HG03457 (cell line): ENCODE data around the gene DHRSX.
"Not testable (repeated sequence)": the region's sequence is repeated elsewhere in the genome, so short reads cannot be mapped to it uniquely, and the experiment has no call there.

Experiments
- ATAC-seq: cut with Tn5 transposase; IDR thresholded peaks from one replicate; pipeline ENCODE4 v1.9.1; 2021; ENCODE audit warnings: moderate number of reproducible peaks; ENCODE audit not compliant: unreplicated experiment

The DHRSX gene

DNA sequence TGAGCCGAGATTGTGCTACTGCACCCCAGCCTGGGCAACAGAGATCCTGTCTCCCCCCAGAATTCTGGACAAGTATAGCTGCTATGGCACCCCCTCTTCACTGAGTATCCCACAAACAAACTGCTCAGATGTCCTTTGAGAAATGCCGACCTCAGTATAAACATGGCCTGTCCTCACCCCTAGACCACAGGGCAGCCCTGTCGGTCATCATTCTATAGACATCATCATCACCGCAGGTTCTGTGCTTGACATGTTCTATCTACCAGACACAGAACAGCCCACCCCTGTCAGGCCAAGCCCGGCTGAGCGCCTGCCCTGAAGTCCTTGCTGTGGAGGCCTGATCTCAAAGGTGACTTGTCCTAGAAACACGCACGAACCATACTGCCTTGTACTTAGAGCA lies 232.9 kb downstream of the DHRSX start:
- no peak for ATAC-seq

DNA sequence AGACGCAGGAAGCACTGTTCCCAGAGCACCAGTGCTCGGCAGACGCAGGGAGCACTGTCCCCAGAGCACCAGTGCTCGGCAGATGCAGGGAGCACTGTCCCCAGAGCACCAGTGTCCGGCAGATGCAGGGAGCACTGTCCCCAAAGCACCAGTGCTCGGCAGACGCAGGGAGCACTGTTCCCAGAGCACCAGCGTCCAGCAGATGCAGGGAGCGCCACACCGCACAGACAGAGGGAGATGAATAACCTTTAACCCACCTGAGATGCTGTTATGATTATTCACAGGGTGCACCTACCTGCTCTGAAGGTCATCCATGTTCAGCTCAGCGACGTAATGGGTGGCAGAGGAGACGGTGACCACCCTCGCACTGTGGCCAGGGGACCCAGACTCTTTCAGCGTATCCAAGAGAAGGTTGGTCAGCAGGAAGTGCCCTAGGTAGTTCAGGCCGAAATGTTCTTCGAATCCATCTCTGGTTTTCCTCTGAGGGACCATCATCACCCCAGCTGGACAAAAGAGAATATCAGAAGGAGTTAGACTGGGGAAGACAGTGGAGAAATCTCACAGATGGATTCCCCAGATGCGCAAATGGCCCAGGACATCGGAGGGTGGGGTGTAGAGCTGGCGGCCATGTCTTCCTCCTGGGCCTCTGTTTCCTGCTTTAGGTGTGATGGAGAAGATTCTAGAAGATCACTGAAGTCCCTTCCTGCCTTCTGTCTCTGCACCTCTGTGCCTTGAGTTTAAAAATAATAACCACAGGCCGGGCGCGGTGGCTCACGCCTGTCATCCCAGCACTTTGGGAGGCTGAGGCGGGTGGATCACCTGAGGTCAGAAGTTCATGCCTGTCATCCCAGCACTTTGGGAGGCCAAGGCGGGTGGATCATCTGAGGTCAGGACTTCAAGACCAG lies 234.1 kb downstream of the DHRSX start:
- ATAC-seq, result no peak

DNA sequence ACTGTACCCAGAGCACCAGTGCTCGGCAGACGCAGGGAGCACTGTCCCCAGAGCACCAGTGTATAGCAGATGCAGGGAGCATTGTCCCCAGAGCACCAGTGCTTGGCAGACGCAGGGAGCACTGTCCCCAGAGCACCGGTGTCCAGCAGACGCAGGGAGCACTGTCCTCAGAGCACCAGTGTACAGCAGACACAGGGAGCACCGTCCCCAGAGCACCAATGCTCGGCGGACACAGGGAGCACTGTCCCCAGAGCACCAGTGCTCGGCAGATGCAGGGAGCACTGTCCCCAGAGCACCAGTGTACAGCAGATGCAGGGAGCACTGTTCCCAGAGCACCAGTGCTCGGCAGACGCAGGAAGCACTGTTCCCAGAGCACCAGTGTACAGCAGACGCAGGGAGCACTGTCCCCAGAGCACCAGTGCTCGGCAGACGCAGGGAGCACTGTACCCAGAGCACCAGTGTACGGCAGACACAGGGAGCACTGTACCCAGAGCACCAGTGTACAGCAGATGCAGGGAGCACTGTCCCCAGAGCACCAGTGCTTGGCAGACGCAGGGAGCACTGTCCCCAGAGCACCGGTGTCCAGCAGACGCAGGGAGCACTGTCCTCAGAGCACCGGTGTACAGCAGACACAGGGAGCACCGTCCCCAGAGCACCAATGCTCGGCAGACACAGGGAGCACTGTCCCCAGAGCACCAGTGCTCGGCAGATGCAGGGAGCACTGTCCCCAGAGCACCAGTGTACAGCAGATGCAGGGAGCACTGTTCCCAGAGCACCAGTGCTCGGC lies 234.9 kb downstream of the DHRSX start:
- not testable (repeated sequence) for ATAC-seq

DNA sequence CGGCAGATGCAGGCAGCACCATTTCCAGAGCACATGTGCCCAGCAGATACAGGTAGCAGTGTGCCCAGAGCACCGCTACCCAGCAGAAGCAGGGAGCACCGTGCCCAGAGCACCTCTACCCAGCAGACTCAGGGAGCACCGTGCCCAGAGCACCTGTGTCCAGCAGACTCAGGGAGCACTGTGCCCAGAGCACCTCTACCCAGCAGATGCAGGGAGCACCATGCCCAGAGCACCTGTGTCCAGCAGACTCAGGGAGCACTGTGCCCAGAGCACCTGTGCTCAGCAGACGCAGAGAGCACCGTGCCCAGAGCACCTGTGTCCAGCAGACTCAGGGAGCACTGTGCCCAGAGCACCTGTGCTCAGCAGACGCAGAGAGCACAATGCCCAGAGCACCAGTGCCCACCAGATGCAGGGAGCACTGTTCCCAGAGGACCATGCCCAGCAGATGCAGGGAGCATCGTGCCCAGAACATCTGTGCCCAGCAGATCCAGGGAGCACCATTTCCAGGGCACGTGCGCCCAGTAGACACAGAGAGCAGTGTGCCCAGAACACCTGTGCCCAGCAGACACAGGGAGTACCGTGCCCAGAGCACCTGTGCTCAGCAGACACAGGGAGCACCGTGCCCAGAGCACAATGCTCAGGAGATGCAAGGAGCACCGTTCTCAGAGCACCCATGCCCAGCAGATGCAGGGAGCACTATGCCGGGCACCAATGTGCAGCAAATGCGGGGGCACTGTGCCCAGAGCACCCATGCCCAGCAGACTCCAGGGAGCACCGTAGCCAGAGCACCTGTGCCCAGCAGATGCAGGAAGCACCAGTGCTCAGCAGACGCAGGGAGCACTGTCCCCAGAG lies 236.4 kb downstream of the DHRSX start:
- ATAC-seq, result no peak

DNA sequence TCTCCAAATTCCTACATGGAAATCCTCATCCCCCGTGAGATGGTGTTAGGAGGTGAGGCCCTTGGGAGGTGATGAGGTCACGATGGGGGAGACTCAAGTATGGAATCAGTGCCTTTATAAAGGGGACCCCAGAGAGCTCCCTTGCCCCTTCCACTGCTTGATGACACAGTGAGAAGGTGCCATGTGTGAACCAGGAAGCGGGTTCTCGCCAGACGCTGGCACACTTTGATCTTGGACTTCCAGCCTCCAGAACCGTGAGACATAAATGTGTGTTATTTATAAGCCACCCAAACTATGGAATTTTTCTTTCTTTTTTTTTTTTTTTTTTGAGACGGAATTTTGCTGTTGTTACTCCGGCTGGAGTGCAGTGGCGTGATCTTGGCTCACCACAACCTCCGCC lies 237.6 kb downstream of the DHRSX start:
- no peak for ATAC-seq

DNA sequence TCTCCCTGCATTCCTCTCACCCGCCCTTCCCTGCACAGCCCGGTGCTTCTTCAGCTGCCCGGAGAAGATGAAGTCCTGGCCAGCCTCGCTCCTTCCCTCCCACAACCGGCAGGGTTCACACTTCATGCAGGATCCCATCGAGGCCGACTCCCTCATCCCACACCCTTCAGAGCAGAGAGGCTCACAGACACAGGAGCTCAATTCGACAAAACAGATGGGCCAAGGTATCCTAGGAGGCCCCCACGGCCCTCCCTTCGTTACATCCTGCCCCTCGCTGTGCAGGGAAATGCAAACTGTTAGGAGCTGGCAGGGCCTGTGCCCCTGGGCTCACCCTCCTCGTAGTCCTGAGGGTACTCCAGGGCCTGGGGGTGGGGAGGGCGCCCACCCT lies 238.1 kb downstream of the DHRSX start:
- no peak for ATAC-seq

DNA sequence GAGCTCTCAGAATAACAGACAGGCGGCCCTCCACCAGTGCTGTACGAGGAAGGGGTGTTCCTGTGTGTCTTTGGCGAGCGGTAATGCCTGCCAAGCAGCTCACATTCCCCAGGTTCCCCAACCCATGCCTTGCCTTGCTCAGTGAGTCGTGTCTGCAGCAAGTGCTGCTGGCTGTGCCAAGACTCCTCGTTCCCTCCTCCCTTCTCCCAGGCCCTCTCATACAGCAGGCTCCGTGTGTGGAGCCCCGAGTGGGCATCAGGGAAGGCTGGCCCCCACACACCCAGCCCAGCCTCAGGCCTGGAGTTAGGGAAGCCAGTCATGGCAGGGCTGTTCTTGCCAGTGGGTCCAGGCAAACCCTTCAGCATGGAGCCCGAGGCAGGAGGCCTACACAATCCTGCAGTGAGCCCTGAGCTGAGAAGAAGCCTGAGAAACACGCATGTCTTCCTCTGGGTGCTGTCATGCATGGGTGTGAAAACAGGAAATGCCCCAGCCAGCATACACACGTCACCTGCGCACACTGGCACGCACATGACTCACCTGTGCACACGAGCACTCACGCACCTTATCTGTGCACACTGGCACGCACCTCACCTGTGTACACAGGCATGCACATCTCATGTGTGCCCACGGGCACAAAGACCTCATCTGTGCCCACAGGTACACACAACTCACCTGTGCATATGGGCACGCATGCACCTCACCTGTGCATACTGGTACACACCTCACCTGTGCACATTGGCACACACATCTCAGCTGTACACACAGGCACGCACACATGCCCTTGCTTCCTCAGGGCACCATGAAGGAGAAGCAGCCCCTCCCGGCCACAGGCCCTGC lies 238.7 kb downstream of the DHRSX start:
- no peak for ATAC-seq

DNA sequence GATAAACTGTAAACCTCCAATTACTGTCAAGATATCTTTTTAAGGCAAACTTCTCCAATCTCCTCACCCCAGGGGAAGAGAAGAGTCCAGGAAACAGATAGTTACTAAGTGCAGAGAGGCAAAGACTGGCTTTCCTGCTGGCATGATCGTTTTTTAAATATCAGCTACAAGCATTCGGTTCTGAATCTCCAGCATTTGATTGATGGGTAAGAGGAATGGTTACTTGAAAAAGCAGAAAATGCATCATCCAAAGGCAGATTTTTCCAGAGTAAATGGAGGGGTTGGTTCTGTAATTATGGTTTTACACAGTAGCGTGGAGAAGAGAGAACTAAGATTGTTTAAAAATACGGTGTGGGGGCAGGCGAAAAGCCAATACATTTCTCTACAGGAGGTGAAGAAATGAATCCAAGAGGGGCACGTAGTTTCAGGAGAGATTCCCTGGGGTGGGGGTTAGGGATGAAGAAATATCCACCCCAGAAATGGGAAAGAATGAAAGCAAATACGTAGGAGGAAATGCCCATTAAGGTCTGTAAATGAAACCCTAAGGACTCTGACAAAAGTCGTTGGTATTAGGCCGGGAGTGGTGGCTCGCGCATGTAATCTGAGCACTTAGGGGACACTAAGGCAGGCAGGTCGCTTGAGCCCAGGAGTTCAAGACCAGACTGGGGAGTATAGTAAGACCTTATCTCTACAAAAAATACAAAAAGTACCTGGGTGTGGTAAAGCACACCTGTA lies 248.3 kb downstream of the DHRSX start:
- no peak for ATAC-seq

DNA sequence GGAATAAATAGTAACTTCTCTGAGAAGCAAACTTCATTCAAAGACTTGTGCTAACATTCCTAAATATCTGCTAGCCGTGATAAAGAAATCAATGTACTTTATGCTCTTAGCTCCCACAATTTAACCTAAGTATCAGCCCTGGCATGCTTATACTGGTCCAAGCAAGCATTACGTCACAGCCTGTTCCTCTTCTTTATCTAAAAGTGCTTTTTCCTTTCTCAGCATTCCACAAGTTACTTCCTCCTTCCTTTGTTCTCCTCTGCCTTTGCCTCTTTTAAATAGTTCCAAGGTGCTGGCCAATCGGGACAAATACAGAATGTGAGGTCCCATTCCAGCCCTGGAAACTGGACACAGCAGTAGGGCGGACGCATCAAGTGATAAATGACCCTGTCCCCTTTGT lies 249.6 kb downstream of the DHRSX start:
- ATAC-seq, result no peak

DNA sequence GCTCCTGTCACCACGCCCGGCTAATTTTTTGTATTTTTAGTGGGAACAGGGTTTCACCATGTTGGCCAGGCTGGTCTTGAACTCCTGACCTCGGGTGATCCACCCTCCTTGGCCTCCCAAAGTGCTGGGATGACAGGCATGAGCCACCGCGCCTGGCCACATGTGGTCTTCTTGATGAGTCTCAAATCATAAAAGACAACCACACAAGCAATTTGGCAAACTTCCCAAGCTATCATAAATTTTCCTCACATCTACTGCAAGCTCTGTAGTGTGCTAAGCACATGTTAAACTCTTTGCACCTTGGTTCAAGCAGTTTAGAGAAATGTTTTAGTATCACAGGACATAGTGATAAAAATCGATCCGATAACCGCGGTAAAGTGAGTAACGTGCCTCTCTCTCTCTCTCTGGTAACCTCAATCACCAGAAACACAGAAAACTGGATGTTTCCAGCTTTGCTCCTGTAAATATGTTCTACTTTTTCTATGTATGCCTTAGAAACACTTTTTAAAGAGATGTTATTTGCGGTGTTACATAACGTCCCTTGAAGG lies 256.8 kb downstream of the DHRSX start:
- ATAC-seq, result no peak

DNA sequence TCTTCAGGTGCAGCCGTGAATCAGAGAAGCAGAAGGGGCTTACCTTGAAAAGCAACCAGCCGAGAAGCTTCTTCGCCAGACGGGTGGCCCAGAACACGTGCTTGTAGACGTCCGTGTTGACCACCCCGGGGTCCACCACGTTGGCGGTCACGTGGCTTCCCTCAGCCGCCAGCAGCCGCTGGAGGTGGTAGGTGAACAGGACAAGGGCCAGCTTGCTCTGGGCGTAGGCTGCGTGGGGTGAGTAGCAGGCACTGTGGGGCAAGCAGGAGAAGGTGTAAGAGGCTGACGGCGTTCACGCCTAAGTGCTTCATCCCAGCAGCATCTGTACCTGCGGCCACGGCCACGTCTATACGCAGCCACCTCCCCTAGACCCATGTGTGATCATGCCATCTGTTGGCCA lies 257.8 kb downstream of the DHRSX start:
- ATAC-seq, result no peak

DNA sequence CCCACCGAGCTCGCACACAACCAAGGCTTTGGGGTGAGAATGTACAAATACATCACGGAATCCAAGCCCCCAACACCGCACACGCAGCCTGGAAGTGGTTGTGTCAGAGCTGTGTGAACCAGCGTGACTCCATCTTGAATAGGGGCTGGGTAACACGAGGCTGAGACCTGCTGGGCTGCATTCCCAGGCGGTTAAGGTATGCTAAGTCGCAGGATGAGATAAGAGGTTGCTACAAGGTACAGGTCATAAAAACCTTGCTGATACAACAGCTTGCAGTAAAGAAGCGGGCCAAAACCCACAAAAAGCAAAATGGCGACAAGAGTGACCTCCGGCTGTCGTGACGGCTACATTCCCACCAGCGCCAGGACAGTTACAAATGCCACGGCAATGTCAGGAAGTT lies 258.4 kb downstream of the DHRSX start:
- no peak for ATAC-seq

DNA sequence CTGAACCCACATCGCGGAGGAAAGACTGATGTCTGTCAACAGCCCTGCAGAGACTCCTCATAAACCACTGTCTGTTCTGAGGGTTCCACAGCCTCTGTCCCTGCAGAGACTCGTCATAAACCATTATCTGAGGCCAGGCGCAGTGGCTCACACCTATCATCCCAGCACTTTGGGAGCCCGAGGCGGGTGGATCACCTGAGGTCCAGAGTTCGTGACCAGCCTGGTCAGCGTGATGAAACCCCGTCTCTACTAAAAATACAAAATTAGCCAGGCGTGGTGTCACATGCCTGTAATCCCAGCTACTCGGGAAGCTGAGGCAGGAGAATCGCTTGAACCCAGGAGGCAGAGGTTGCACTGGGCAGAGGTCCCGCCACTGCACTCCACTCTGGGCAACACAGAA lies 259.3 kb downstream of the DHRSX start:
- not testable (repeated sequence) for ATAC-seq

DNA sequence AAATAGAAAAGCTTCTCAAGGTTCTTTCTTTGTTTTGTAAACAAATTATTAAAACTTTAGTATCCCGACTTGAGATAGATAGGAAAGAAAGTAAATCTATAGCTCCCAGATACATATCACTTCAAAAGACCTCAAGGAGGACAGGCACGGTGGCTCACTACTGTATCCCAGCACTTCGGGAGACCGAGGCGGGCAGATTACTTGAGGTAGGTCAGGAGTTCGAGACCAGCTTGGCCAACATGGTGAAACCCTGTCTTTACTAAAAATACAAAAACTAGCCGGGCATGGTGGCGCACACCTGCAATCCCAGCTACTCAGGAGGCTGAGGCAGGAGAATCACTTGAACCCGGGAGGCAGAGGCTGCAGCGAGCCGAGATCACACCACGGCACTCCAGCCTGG lies 260.0 kb downstream of the DHRSX start:
- ATAC-seq, result not testable (repeated sequence)

DNA sequence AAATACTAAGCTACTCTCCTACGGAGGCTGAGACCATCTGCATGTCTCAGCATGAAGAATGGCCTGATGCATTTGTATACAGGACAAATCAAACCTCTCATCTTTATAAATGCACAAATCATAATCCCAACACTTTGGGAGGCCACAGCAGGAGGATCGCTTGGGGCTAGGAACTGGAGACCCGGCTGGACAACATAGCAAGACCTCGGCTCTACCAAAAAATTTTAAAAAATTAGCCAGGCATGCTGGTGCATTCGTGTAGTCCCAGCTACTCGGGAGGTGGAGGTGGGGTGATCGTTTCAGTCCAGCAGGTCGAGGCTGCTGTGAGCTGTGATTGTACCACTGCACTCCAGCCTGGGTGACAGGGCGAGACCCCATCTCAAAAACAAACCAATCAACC lies 262.8 kb downstream of the DHRSX start:
- no peak for ATAC-seq

DNA sequence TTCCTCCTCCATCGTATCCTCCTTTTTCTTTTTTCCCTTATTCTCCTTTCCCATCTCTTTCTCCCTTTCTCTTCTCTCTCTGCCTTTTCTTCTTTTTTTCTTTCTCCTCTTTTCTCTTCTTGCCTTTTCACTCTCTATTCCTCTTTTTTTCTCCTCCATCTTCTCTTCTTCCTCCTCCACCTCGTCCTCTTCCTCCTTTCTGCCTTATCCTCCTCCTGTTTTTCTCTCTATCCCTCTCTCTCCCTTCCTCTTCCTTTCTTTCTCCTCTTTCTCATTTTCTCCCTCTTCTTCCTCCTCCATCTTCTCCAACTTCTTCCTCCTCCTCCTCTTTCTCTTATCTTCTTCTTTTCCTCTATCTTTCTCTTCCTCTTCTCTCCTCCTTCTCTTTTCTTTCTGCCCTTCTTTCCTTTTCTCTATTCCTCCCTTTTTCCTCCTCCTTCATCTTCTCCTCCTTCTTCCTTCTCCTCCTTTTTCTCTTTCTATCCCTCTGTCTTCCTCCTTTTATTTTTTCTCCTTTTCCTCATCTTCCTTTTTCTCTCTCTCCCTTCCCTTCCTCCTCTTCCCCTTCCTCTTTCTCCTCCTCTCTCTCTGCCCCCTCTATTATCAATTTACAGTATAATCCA lies 269.1 kb downstream of the DHRSX start:
- ATAC-seq, result no peak

DNA sequence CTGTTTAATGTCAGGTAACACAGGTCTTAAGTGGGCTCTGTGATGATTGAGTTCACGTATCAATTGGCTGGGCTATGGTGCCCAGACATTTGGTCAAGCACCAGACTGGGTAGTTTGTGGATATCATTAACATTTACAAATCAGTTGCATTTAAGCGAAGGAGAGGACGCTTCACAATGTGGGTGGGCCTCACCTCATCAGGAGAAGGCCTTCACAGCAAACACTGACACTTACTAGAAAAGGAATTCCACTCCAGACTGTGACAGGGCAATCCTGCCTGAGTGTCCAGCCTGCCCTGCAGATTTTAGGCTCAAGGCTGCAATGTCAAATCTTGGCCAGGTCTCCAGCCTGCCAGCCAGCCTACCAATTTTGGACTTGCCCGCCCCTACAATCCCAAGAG lies 270.3 kb downstream of the DHRSX start:
- no peak for ATAC-seq

DNA sequence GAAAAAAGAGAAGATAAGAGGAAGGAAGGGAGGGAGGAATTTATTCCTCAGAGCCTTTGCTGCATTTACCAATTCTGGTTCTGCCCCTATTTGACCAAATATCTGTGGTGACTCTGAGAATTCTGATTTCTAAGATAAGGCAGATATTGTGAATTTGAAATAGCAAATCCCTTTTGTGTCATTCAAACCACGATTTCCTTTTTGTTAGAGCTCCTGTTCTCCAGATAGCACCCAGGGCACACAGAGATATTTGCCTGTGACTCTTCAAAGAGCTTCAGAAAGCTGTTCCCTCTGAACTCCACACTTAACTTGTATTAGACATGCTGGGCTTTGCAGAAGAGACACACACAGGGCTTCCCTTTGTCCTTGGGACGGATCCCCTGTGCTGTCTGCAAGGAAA lies 272.2 kb downstream of the DHRSX start:
- no peak for ATAC-seq
